SK-N-SH (cell line): Measurements from ENCODE around the gene ATP6V1G1.

Source experiments
- EZH2phosphoT487 ChIP-seq: fragments of 200-600 bp; sonication (generic); IDR thresholded peaks from 2 replicates; pipeline ENCODE4 v1.6.1; 2017; ENCODE audit warnings: low read depth, mixed run types, mild to moderate bottlenecking, antibody characterized with exemption, moderate library complexity, borderline replicate concordance
- JUND ChIP-seq: IDR thresholded peaks from 2 replicates; pipeline ENCODE4 v1.4.0; 2012
- MXI1 ChIP-seq: IDR thresholded peaks from 2 replicates; pipeline ENCODE4 v1.6.1; 2012; ENCODE audit warnings: mild to moderate bottlenecking, low read depth, low read length, improper control_type of control experiment
- RAD21 ChIP-seq: IDR thresholded peaks from 2 replicates; pipeline ENCODE4 v1.6.1; 2012; ENCODE audit warnings: mild to moderate bottlenecking, low read length
- TF ChIP-seq, protein P1 (sequence below): fragments of 200-600 bp; sonication (generic); IDR thresholded peaks from 2 replicates; pipeline ENCODE4 v1.6.1; 2017; ENCODE audit warnings: antibody characterized with exemption, mild to moderate bottlenecking, moderate library complexity

DNA sequence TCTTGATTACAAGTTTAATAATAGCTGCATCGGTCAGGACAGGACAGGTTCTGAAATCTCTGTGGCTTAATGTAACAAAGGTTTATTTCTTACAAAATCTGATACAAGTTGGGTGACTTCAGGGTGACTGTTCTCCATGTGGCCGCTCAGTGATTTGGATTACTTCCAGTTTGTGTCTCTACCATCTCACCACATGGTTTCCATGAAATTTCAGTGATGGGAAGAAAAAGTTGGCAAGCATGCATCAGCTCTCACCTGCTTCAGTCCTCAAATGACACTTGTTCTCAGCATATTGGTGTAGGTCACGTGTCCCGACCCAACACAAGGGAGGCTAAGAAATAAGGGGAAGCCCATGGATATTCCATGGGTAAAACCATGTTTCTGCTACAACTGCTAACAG, 15.7 kb downstream of the ATP6V1G1 start:
- TF ChIP-seq JUND (no peak), RAD21 (no peak), MXI1 (no peak), EZH2phosphoT487 (no peak)
- TF ChIP-seq, protein P1, sequence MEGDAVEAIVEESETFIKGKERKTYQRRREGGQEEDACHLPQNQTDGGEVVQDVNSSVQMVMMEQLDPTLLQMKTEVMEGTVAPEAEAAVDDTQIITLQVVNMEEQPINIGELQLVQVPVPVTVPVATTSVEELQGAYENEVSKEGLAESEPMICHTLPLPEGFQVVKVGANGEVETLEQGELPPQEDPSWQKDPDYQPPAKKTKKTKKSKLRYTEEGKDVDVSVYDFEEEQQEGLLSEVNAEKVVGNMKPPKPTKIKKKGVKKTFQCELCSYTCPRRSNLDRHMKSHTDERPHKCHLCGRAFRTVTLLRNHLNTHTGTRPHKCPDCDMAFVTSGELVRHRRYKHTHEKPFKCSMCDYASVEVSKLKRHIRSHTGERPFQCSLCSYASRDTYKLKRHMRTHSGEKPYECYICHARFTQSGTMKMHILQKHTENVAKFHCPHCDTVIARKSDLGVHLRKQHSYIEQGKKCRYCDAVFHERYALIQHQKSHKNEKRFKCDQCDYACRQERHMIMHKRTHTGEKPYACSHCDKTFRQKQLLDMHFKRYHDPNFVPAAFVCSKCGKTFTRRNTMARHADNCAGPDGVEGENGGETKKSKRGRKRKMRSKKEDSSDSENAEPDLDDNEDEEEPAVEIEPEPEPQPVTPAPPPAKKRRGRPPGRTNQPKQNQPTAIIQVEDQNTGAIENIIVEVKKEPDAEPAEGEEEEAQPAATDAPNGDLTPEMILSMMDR = no peak
